ENCODE measurements around the gene PAWR.

DNA sequence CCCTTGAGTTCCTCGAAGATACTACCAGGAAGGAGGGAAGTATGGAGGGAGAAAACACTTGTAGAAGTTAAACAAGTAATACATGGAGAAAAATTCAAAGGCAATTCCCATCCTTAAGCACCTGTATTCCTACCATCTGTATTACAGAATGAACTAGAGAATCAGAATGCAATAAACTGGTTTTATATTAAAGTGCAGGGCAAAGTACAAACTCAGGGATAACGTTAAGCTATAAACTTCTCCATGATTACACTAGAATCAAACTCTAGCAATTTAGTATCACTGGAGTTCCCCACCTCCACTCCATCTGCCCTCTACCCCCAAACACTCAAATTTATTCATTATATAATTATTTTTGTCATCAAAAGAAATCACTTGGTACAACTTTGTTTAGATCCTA lies 13.1 kb downstream of the PAWR start:
- TF ChIP-seq, protein P1, sequence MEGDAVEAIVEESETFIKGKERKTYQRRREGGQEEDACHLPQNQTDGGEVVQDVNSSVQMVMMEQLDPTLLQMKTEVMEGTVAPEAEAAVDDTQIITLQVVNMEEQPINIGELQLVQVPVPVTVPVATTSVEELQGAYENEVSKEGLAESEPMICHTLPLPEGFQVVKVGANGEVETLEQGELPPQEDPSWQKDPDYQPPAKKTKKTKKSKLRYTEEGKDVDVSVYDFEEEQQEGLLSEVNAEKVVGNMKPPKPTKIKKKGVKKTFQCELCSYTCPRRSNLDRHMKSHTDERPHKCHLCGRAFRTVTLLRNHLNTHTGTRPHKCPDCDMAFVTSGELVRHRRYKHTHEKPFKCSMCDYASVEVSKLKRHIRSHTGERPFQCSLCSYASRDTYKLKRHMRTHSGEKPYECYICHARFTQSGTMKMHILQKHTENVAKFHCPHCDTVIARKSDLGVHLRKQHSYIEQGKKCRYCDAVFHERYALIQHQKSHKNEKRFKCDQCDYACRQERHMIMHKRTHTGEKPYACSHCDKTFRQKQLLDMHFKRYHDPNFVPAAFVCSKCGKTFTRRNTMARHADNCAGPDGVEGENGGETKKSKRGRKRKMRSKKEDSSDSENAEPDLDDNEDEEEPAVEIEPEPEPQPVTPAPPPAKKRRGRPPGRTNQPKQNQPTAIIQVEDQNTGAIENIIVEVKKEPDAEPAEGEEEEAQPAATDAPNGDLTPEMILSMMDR (IDR thresholded peaks at IDR 0.05), result no peak
- no peak for TF ChIP-seq ZFX (IDR thresholded peaks at IDR 0.05; ENCODE audit: borderline replicate concordance)

Data from 22Rv1 (cell line).